Measurements from ENCODE around the gene PDK2.

- TF ChIP-seq EZH2 (IDR thresholded peaks at IDR 0.05; ENCODE audit: borderline replicate concordance, low read depth, low read length, poor library complexity, severe bottlenecking) (no peak), CTCF (conservative IDR thresholded peaks at IDR 0.05; ENCODE audit: low read depth, low read length) (no peak)
Observed at GRCh38 chr17:50108556-50108955, 13.4 kb downstream of the PDK2 start.

Measured in A673 (cell line).